ENCODE measurements around the gene SLC6A19. TPM values are rescaled to one million over a fixed set of nuclear protein-coding genes. Genes with fewer than 3 reads are reported as not detected.

Gene SLC6A19
- total RNA-seq, 1 donor from 2014 or later, result not detected

DNA sequence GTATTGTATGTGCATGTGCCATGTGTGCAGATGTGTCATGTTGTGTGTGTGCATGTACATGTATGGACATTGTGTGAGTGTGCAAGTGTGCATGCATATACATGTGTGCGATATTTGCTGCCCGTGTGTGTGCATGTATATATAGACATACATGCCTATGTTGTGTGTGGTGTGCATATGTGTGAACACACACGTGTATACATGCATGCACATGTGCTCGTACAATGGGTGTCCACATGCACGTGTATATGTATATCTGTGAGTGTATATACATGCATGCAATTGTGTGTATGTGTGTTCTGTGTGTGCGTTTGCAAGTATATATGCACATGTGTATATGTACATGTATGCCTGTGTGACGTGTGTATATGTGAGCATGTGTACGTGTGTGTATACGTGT lies 20.8 kb downstream of the SLC6A19 start:
- H3K36me3 ChIP-seq, result no peaks in the 10 kb centered on the region
- no peak overlapping the region for H3K27ac ChIP-seq
- H3K27me3 ChIP-seq, result peaks cover 3% of the 10 kb centered on the region
- intact Hi-C loops (cut with DNase I), result no loop called here
- TF ChIP-seq CTCF (IDR thresholded peaks at IDR 0.05), result no peak
- H3K4me1 ChIP-seq, result no peaks in the 10 kb centered on the region
- no peak overlapping the region for H3K4me3 ChIP-seq
- no peak for ATAC-seq
- no peak for DNase-seq
- H3K9me3 ChIP-seq, result no peaks in the 10 kb centered on the region

DNA sequence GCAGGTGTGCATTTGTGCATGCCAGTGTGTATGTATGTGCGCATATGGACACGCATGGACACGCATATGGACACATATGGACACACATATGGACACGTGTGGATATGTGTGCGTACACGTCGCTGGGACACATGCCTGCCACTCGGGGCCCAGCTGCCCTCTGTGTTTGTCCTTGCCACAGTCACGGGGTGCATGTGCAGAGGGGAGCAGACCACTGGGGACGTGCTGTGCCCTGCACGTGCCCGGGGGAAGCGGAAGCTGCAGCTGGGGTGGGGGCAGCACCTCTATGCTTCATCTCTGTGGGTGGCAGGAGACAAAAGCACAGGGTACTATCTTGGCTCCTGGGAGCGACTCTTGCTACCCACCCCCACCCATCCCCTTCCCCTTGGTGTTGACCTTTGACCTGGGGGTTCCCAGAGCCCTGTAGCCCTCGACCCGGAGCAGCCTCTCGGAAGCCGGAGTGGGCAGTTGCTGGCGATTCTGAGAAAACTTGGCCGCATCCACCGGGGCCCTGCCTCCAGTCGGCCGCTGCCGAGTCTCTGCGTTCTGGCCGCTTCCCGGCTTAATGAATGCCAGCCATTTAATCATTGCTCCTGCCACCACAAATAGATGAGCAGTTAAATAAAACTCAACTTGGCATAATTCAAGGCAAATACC lies 21.4 kb downstream of the SLC6A19 start:
- intact Hi-C loops (cut with DNase I), result no loop called here
- ATAC-seq (no peak), DNase-seq (no peak)
- Histone ChIP-seq H3K27me3 (no peaks in the 10 kb centered on the region), H3K36me3 (no peaks in the 10 kb centered on the region), H3K4me3 (no peak overlapping the region), H3K9me3 (no peaks in the 10 kb centered on the region), H3K27ac (no peak overlapping the region), H3K4me1 (no peaks in the 10 kb centered on the region)
- TF ChIP-seq CTCF (IDR thresholded peaks at IDR 0.05), result no peak

DNA sequence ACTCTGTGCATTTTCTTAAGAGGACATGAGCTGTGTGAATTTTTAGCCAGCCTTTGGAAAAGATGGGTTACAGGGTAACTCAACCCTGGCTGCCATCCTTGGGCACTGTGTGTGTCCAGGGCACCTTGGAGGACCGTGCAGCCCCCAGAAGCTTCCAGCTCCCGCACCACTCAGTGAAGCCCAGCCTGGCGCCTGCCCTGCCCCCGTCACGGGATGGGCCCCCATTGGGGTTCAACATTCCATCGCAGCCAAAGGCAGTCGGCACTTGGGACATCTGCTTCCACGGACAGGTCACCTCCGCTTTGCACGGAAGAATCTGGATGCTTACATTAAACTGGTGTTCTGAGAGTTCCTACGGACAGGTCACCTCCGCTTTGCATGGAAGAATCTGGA lies 21.9 kb downstream of the SLC6A19 start:
- no peak for TF ChIP-seq CTCF (IDR thresholded peaks at IDR 0.05)
- H3K27me3 ChIP-seq, result no peaks in the 10 kb centered on the region
- H3K4me1 ChIP-seq, result no peaks in the 10 kb centered on the region
- DNase-seq (no peak), ATAC-seq (no peak)
- H3K27ac ChIP-seq, result no peak overlapping the region
- intact Hi-C loops (cut with DNase I), result no loop called here
- H3K9me3 ChIP-seq, result no peaks in the 10 kb centered on the region
- no peaks in the 10 kb centered on the region for H3K36me3 ChIP-seq
- H3K4me3 ChIP-seq, result no peak overlapping the region

GRCh38 chr5:1224631-1225030 lies 23.2 kb downstream of the SLC6A19 start:
- Histone ChIP-seq H3K4me1 (no peaks in the 10 kb centered on the region), H3K27me3 (no peaks in the 10 kb centered on the region), H3K36me3 (no peaks in the 10 kb centered on the region), H3K9me3 (no peaks in the 10 kb centered on the region), H3K27ac (no peak overlapping the region), H3K4me3 (no peak overlapping the region)
- no peak for TF ChIP-seq CTCF (IDR thresholded peaks at IDR 0.05)
- no peak for ATAC-seq
- DNase-seq, result no peak
- intact Hi-C loops (cut with DNase I), result no loop called here

DNA sequence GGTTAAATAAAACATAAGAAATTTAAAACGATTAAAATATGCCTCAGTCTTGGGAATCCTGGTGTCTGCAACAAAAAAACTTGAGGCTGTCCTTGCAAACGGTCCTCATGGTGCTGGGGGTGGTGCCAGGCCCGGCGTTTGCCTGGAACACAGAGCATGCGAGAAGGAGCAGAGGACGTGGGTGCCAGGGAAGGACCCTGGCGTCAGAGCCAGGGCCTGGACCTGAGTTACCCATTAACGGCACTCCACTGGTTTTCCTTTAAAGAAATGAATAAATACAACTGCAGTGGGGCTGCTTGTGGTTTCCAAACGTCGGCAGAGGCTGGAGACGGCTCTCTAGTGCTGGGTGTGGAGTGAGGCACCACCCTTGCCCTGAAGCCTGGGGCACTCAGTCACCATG lies 23.7 kb downstream of the SLC6A19 start, which contains the start of gene SLC6A18:
Gene SLC6A18, plus strand, starts transcription at position 301 of the 400 bp plus-strand sequence. Its CDS starts 97 bp downstream, at position 398.
- H3K27me3 ChIP-seq, result no peaks in the 10 kb centered on the region
- no peak for ATAC-seq
- DNase-seq, result no peak
- H3K4me1 ChIP-seq, result no peaks in the 10 kb centered on the region
- no peak for TF ChIP-seq CTCF (IDR thresholded peaks at IDR 0.05)
- H3K36me3 ChIP-seq, result no peaks in the 10 kb centered on the region
- H3K27ac ChIP-seq, result no peak within 1 kb of the TSS
- H3K4me3 ChIP-seq, result no peak within 1 kb of the TSS
- no peaks in the 10 kb centered on the region for H3K9me3 ChIP-seq
- intact Hi-C loops (cut with DNase I), result no loop called here

DNA sequence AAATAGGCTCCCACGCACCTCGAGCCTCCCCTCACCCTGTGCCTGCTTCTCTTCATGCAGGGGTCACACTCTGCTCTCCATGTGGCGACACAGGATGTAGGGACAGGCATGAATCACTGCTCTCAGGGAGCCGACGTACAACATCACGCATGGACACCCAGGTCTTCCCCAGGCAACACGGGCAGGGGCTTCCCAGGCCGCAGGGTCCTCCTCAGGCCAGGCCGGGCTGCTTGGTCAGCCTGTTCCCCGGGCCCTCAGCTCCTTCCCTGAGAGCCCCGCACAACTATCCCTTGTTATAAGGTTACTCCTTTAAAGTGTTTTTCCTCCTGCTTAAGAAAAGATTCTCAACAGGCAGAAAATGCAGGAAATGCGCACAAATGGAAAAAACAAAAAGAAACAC lies 24.8 kb downstream of the SLC6A19 start:
- H3K9me3 ChIP-seq, result no peaks in the 10 kb centered on the region
- H3K4me1 ChIP-seq, result no peaks in the 10 kb centered on the region
- ATAC-seq (no peak), DNase-seq (no peak)
- intact Hi-C loops (cut with DNase I), result no loop called here
- H3K27ac ChIP-seq, result no peak overlapping the region
- H3K36me3 ChIP-seq, result no peaks in the 10 kb centered on the region
- H3K27me3 ChIP-seq, result no peaks in the 10 kb centered on the region
- H3K4me3 ChIP-seq, result no peak overlapping the region
- no peak for TF ChIP-seq CTCF (IDR thresholded peaks at IDR 0.05)
